Measurements from ENCODE around the gene TSTD2. TPM values are rescaled to one million over a fixed set of nuclear protein-coding genes. Genes with fewer than 3 reads are reported as not detected.

Gene TSTD2
- 10.3 to 13.4 TPM (median 12.6 TPM) in 5 replicates for total RNA-seq (2022; extraction: Qiagen RNA extraction; ENCODE audit: low read depth)

GRCh38 chr9:97632985-97633858, at the start of gene TSTD2, which contains the start of gene NCBP1:
Gene TSTD2, minus strand, starts transcription at chr9:97633368. Its CDS starts 5,806 bp downstream, at chr9:97627562.
Gene NCBP1, plus strand, starts transcription at chr9:97633821. Its CDS starts 61 bp downstream, at chr9:97633882.

Other genes starting within 250 kb of the TSTD2 start
- 11.3 to 14.0 TPM (median 12.2 TPM) in 5 replicates for gene TDRD7, start 221.3 kb downstream of the TSTD2 start, total RNA-seq (2022; extraction: Qiagen RNA extraction; ENCODE audit: low read depth)
- 3.0 to 3.4 TPM (median 3.3 TPM) in 5 replicates for gene TMOD1, start 131.7 kb downstream of the TSTD2 start, total RNA-seq (2022; extraction: Qiagen RNA extraction; ENCODE audit: low read depth)
- 20.7 to 34.9 TPM (median 30.2 TPM) in 5 replicates for gene NCBP1, start 453 bp upstream of the TSTD2 start, total RNA-seq (2022; extraction: Qiagen RNA extraction; ENCODE audit: low read depth)
- 12.1 to 14.5 TPM (median 13.4 TPM) in 5 replicates for gene XPA, start 64.0 kb upstream of the TSTD2 start, total RNA-seq (2022; extraction: Qiagen RNA extraction; ENCODE audit: low read depth)
- gene FOXE1, start 219.9 kb upstream of the TSTD2 start, total RNA-seq (2022; extraction: Qiagen RNA extraction; ENCODE audit: low read depth) = 3.5 to 4.3 TPM (median 4.0 TPM) in 5 replicates

Data from A549 treated with DMSO at 1 μM for 4 hours (cell line).